Tibial nerve (tissue), 4 donors: ENCODE data around the gene CFI. TPM values are rescaled to one million over a fixed set of nuclear protein-coding genes. Genes with fewer than 3 reads are reported as not detected.

ENCODE experiments used
- DNase-seq, 2 donors: peaks; one replicate each; pipeline ENCODE4 v3.0.0-alpha.2; 2019; ENCODE audit warnings: low spot score in 2 of 2
- H3K27ac ChIP-seq, 4 donors: fragments of 200-600 bp; sonication (generic) in 3 of 4; one replicate each; pipeline ENCODE4 v1.5.1; 2017 to 2019; ENCODE audit warnings: mild to moderate bottlenecking in 1 of 4
- H3K27me3 ChIP-seq, 2 donors: fragments of 200-600 bp; sonication (generic) in 1 of 2; one replicate each; pipeline versions ENCODE4 v1.5.1 to v1.6.0; 2017 to 2019
- H3K36me3 ChIP-seq, 3 donors: fragments of 200-600 bp; sonication (generic); one replicate each; pipeline ENCODE4 v1.5.1; 2018 to 2019
- H3K4me1 ChIP-seq, 4 donors: fragments of 200-600 bp; sonication (generic) in 3 of 4; one replicate each; pipeline ENCODE4 v1.5.1; 2017 to 2019
- H3K4me3 ChIP-seq, 4 donors: fragments of 200-600 bp; sonication (generic) in 3 of 4; one replicate each; pipeline ENCODE4 v1.5.1; 2017 to 2019; ENCODE audit warnings: mild to moderate bottlenecking in 1 of 4, moderate library complexity in 1 of 4
- H3K9me3 ChIP-seq, 4 donors: fragments of 200-600 bp; sonication (generic) in 3 of 4; one replicate each; pipeline ENCODE4 v1.5.1; 2017 to 2019
- EP300 ChIP-seq, 2 donors: sonication (generic); formaldehyde crosslinking; IDR thresholded peaks; one replicate each; pipeline ENCODE4 v1.6.1; 2017; ENCODE audit warnings: antibody characterized with exemption in 2 of 2, mild to moderate bottlenecking in 1 of 2
- POLR2A ChIP-seq, 2 donors: fragments of 450-650 bp; IDR thresholded peaks; one replicate each; pipeline ENCODE4 v1.6.1; 2017; ENCODE audit warnings: antibody characterized with exemption in 2 of 2, mild to moderate bottlenecking in 2 of 2, moderate library complexity in 2 of 2
- WGBS, 2 donors: methylation state at CpG; one replicate each; pipeline ENCODE4 v1.1.5; 2018; 5-methylcytosine and 5-hydroxymethylcytosine counted together
- total RNA-seq, 4 donors: library from RNA; depleted of rRNA; stranded (reverse); fragments of >200 nt; gene quantifications; one replicate each; pipeline ENCODE4 v1.1.0, GENCODE V29; 2016
- TF ChIP-seq, protein P1 (sequence below), 5 experiments: fragments of 200-600 bp in 3 of 5; fragments of 450-650 bp in 2 of 5; sonication (generic) in 3 of 5; IDR thresholded peaks; one replicate each; pipeline ENCODE4 v1.5.1; 2016 to 2019; ENCODE audit warnings: antibody characterized with exemption in 5 of 5, mild to moderate bottlenecking in 3 of 5, moderate library complexity in 2 of 5

The CFI gene
- total RNA-seq, 4 donors from 2014 or later: 23.7 to 34.3 (median 26.6) TPM

DNA sequence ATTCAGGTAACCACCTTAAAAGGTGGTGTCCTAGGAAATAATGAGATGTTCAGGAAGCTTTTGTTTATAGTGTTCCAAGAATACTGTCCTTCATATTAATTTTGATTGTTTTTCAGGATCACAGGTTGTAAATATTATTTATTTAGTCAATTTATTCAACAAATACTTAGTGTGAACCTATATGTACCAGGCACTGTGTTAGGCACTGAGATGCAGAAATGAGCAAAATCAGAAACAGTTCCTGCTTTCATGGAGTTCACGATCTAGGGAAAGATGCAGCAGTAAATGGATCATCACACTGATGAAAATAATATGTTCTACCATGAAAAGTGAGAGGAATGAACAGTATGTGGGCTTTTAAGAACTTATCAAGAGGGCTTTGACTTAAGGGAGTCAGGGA is 53.7 kb downstream of the CFI start:
- no peaks in the 10 kb centered on the region for H3K4me1 ChIP-seq
- no peak overlapping the region for H3K4me3 ChIP-seq
- no peaks in the 10 kb centered on the region for H3K9me3 ChIP-seq
- H3K27ac ChIP-seq: no peak overlapping the region
- TF ChIP-seq, protein P1, sequence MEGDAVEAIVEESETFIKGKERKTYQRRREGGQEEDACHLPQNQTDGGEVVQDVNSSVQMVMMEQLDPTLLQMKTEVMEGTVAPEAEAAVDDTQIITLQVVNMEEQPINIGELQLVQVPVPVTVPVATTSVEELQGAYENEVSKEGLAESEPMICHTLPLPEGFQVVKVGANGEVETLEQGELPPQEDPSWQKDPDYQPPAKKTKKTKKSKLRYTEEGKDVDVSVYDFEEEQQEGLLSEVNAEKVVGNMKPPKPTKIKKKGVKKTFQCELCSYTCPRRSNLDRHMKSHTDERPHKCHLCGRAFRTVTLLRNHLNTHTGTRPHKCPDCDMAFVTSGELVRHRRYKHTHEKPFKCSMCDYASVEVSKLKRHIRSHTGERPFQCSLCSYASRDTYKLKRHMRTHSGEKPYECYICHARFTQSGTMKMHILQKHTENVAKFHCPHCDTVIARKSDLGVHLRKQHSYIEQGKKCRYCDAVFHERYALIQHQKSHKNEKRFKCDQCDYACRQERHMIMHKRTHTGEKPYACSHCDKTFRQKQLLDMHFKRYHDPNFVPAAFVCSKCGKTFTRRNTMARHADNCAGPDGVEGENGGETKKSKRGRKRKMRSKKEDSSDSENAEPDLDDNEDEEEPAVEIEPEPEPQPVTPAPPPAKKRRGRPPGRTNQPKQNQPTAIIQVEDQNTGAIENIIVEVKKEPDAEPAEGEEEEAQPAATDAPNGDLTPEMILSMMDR (IDR thresholded peaks at IDR 0.05): no peak
- TF ChIP-seq EP300 (IDR thresholded peaks at IDR 0.05): no peak
- TF ChIP-seq POLR2A (IDR thresholded peaks at IDR 0.05): no peak
- no peaks in the 10 kb centered on the region for H3K36me3 ChIP-seq
- 91 to 96% methylated on average over 1 of the region's 1 CpG for WGBS, 2 donors
- H3K27me3 ChIP-seq: no peaks in the 10 kb centered on the region
- DNase-seq: no peak

DNA sequence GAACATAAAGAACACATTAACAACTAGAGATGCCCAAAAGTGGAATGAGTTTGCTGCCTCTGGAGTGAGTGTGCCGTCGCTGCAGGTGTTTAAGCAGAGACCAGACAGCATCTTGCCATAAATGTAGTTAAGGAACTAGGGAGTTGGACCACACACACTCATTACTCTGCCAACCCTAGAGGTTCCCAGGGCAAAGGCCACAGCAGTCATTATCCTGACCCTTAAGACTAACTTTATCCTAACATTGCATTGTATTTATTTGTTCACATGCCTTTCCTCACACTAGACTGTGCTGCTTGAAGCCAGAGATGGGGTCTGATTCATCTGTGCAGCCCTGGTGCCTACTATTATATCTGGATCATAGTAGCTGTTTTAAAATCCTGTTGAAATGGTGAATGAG is 55.1 kb downstream of the CFI start:
- no peak overlapping the region for H3K4me3 ChIP-seq
- no peaks in the 10 kb centered on the region for H3K9me3 ChIP-seq
- no peaks in the 10 kb centered on the region for H3K36me3 ChIP-seq
- TF ChIP-seq POLR2A (IDR thresholded peaks at IDR 0.05) (no peak), EP300 (IDR thresholded peaks at IDR 0.05) (no peak)
- TF ChIP-seq, protein P1 (IDR thresholded peaks at IDR 0.05): no peak
- H3K27me3 ChIP-seq: no peaks in the 10 kb centered on the region
- no peak for DNase-seq
- H3K4me1 ChIP-seq: no peaks in the 10 kb centered on the region
- H3K27ac ChIP-seq: no peak overlapping the region
- 67 to 71% methylated on average over 2 of the region's 2 CpGs for WGBS, 2 donors

DNA sequence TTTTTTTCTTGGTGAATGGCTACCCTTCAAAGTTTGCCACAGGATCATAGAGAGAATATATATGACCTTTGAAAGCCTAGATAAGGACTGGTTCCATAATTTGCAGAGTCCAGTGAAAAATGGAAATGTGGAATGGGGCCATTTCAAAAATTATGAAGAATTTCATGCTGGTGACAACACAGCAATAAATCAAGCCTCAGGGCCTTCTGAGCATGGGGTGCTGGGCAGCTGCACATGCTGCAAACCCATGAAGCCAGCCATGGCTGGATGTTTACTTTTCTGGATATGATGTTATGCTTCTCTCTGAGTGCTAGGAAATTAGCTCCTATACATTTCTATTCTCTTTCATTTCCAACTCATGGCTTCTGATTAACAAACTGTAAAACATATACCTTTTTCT is 56.0 kb downstream of the CFI start:
- TF ChIP-seq POLR2A (IDR thresholded peaks at IDR 0.05) (no peak), EP300 (IDR thresholded peaks at IDR 0.05) (no peak)
- TF ChIP-seq, protein P1 (IDR thresholded peaks at IDR 0.05): no peak
- Histone ChIP-seq H3K27ac (no peak overlapping the region), H3K9me3 (no peaks in the 10 kb centered on the region), H3K27me3 (no peaks in the 10 kb centered on the region), H3K4me3 (no peak overlapping the region), H3K36me3 (peaks cover 0 to 3% (median 0%) of the 10 kb centered on the region in 3 donors), H3K4me1 (no peaks in the 10 kb centered on the region)
- no peak for DNase-seq

DNA sequence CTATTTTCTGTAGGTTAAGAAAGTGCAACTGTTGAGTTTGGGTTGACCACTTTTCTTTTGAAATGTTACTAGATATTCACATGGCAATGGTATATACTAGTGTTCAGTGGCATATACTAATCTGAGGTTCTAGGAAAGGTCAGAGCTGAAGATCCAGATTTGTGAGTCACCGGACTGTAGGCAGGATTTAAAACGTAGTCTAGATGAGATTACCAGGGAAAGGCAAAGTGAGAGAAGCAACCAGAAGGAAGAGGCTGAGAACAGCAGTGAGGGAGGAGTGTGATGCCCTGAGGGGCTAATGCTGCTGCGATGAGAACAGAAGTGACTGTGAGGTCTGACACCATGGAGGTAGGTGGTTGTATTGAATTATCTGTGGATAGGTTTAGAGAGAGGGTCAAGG is 62.3 kb downstream of the CFI start:
- 82 to 83% methylated on average over 3 of the region's 3 CpGs for WGBS, 2 donors
- TF ChIP-seq POLR2A (IDR thresholded peaks at IDR 0.05) (no peak), EP300 (IDR thresholded peaks at IDR 0.05) (no peak)
- TF ChIP-seq, protein P1 (IDR thresholded peaks at IDR 0.05): no peak
- H3K36me3 ChIP-seq: peaks cover 0 to 3% (median 0%) of the 10 kb centered on the region in 3 donors
- H3K4me1 ChIP-seq: no peaks in the 10 kb centered on the region
- no peak overlapping the region for H3K4me3 ChIP-seq
- H3K27me3 ChIP-seq: no peaks in the 10 kb centered on the region
- no peaks in the 10 kb centered on the region for H3K9me3 ChIP-seq
- no peak overlapping the region for H3K27ac ChIP-seq
- no peak for DNase-seq

DNA sequence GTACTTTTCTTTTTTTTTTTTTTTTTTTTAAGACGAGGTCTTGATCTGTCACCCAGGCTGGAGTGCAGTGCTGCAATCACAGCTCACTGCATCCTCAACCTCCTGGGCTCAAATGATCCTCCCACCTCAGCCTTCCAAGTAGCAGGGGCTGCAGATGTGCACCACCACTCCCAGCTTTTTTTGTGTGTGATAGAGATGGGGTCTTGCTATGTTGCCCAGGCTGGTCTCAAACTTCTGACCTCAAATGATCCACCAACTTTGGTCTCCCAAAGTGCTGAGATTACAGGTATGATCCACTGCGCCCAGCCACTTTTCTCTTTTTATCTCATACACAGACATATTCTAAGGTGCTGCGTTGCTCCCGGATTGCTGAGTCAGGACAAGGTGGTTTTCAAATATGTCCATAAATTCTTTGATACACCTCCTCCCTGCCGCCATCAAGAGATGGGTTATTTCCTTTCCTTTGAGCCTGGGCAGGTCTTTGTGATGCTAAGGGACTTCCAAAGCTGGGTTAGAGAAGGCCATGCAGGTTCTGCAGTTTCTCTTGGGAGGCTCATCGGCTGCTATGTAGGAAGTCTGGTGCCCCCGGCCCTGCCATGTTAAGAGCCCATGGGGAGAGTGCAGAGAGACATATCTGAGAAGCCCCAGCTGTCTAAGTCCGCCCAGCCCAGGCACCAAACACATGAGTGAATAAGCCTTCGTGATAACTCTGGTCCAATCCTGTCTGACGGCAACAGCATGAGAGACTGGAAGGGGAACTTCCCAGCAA is 63.5 kb downstream of the CFI start:
- TF ChIP-seq, protein P1 (IDR thresholded peaks at IDR 0.05): no peak
- TF ChIP-seq EP300 (IDR thresholded peaks at IDR 0.05) (no peak), POLR2A (IDR thresholded peaks at IDR 0.05) (no peak)
- DNase-seq: no peak
- Histone ChIP-seq H3K27ac (no peak overlapping the region), H3K27me3 (no peaks in the 10 kb centered on the region), H3K36me3 (peaks cover 0 to 3% (median 0%) of the 10 kb centered on the region in 3 donors), H3K9me3 (no peaks in the 10 kb centered on the region), H3K4me1 (no peaks in the 10 kb centered on the region), H3K4me3 (no peak overlapping the region)
- 88% methylated on average over 10 of the region's 10 CpGs for WGBS, 2 donors
